Keratinocyte (primary cell): ENCODE results near the gene TBC1D8B. TPM values are rescaled to one million over a fixed set of nuclear protein-coding genes. Genes with fewer than 3 reads are reported as not detected.
"Not testable (repeated sequence)": the region's sequence is repeated elsewhere in the genome, so short reads cannot be mapped to it uniquely, and the experiment has no call there.

ENCODE experiments used
- DNase-seq: peaks from one replicate; pipeline ENCODE4 v3.0.0-alpha.2; 2011; ENCODE audit warnings: low read depth, missing footprints, low spot score
- FAIRE-seq: peaks from 2 replicates; lab custom pipeline; 2011; peaks lifted over from hg19 to GRCh38; lab: Jason Lieb, UNC
- H2AFZ ChIP-seq: 2 replicates; pipeline ENCODE4 v1.6.0; 2012; ENCODE audit warnings: low read length, control low read depth, inconsistent platforms; ENCODE audit not compliant: control insufficient read depth
- H3K27ac ChIP-seq: 2 replicates; pipeline ENCODE4 v1.5.1; 2011; ENCODE audit warnings: low read length; ENCODE audit not compliant: control insufficient read depth, insufficient read depth
- H3K27me3 ChIP-seq: 3 replicates; pipeline ENCODE4 v1.6.0; 2011; ENCODE audit warnings: low read length; ENCODE audit not compliant: control insufficient read depth, insufficient read depth; ENCODE audit errors: extremely low read depth
- H3K36me3 ChIP-seq, 2 experiments: 2 replicates in 1 of 2; 3 replicates in 1 of 2; pipeline ENCODE4 v1.5.1; 2011; ENCODE audit warnings: low read length in 2 of 2, mild to moderate bottlenecking in 1 of 2; ENCODE audit not compliant: control insufficient read depth in 2 of 2, insufficient read depth in 2 of 2; ENCODE audit errors: extremely low read depth in 1 of 2
- H3K4me1 ChIP-seq: 3 replicates; pipeline ENCODE4 v1.5.1; 2011; ENCODE audit warnings: low read length; ENCODE audit not compliant: control insufficient read depth, insufficient read depth; ENCODE audit errors: extremely low read depth
- H3K4me2 ChIP-seq: 3 replicates; pipeline ENCODE4 v1.6.0; 2011; ENCODE audit warnings: low read depth, low read length; ENCODE audit not compliant: control insufficient read depth, insufficient read depth; ENCODE audit errors: extremely low read depth
- H3K4me3 ChIP-seq, 3 experiments: fragments of 200-600 bp in 1 of 3; sonication (generic) in 1 of 3; 2 replicates in 2 of 3; 3 replicates in 1 of 3; pipeline ENCODE4 v1.5.1; 2011 to 2016; ENCODE audit warnings: low read length in 3 of 3, mild to moderate bottlenecking in 3 of 3, control low read depth in 2 of 3, inconsistent platforms in 1 of 3, low read depth in 1 of 3, mixed read lengths in 1 of 3, mixed run types in 1 of 3, moderate library complexity in 1 of 3; ENCODE audit not compliant: control insufficient read depth in 2 of 3, insufficient read depth in 2 of 3; ENCODE audit errors: extremely low read depth in 1 of 3
- H3K79me2 ChIP-seq: 2 replicates; pipeline ENCODE4 v1.6.0; 2012; ENCODE audit warnings: low read length; ENCODE audit not compliant: control insufficient read depth, insufficient read depth
- H3K9ac ChIP-seq: 3 replicates; pipeline ENCODE4 v1.6.0; 2011; ENCODE audit warnings: low read length; ENCODE audit not compliant: control insufficient read depth, insufficient read depth; ENCODE audit errors: extremely low read depth
- H3K9me1 ChIP-seq: 3 replicates; pipeline ENCODE4 v1.6.0; 2011; ENCODE audit warnings: low read length; ENCODE audit not compliant: control insufficient read depth, insufficient read depth; ENCODE audit errors: extremely low read depth
- H3K9me3 ChIP-seq: 2 replicates; pipeline ENCODE4 v1.5.1; 2012; ENCODE audit warnings: low read depth, low read length; ENCODE audit not compliant: control insufficient read depth
- H4K20me1 ChIP-seq: 3 replicates; pipeline ENCODE4 v1.6.0; 2011; ENCODE audit warnings: low read length; ENCODE audit not compliant: control insufficient read depth, insufficient read depth; ENCODE audit errors: extremely low read depth
- CTCF ChIP-seq, 3 experiments: IDR thresholded peaks in 1 of 3; conservative IDR thresholded peaks in 1 of 3; optimal IDR thresholded peaks in 1 of 3; 2 replicates in 2 of 3; 3 replicates in 1 of 3; pipeline versions ENCODE3 to v1.5.1; 2011; ENCODE audit warnings: low read length in 3 of 3, mild to moderate bottlenecking in 3 of 3, moderate library complexity in 2 of 3, control low read depth in 1 of 3, inconsistent platforms in 1 of 3; ENCODE audit not compliant: insufficient read depth in 2 of 3; ENCODE audit errors: extremely low read depth in 1 of 3
- EZH2 ChIP-seq: IDR thresholded peaks from one replicate; pipeline ENCODE4 v1.6.1; 2012; ENCODE audit warnings: inconsistent platforms, mild to moderate bottlenecking, low read length, moderate library complexity
- dilution Hi-C: fragments of 300-500 bp; cut with MboI; formaldehyde crosslinking; loops from one replicate; pipeline ENCODE4 v1.7.0; 2020; ENCODE audit warnings: low sequenced_read_pairs; ENCODE audit not compliant: extremely low pct_ligation_motif_present
- polyA plus RNA-seq, 5 experiments: library from polyadenylated mRNA; depleted of rRNA in 3 of 5; stranded (reverse) in 3 of 5; stranded (forward) in 1 of 5; unstranded in 1 of 5; fragments of >200 nt; gene quantifications; 1 replicate in 1 of 5; 2 replicates in 3 of 5; 3 replicates in 1 of 5; pipeline versions ENCODE4 v1.2.1 to v1.2.3, GENCODE V29; 2011 to 2012; ENCODE audit warnings: missing spikeins in 2 of 5, low read depth in 1 of 5, low replicate concordance in 1 of 5

TBC1D8B gene
- polyA plus RNA-seq, 1 donor (not counting 4 experiments of a cell fraction or from before 2014, with no cell fraction given), result 5.4 TPM

GRCh38 chrX:106862972-106863688 is 60.7 kb downstream of the TBC1D8B start:
- Histone ChIP-seq H3K9ac (no peak overlapping the region), H3K27ac (no peak overlapping the region), H3K9me1 (no peaks in the 10 kb centered on the region), H3K4me1 (no peaks in the 10 kb centered on the region), H2AFZ (no peak overlapping the region), H3K36me3 (no peaks in the 10 kb centered on the region), H3K9me3 (no peaks in the 10 kb centered on the region), H4K20me1 (no peaks in the 10 kb centered on the region), H3K27me3 (no peaks in the 10 kb centered on the region), H3K79me2 (no peaks in the 10 kb centered on the region), H3K4me2 (no peak overlapping the region), H3K4me3 (no peak overlapping the region)
- TF ChIP-seq CTCF (optimal IDR thresholded peaks at IDR 0.05 in 1 of 3, IDR thresholded peaks at IDR 0.05 in 1 of 3, conservative IDR thresholded peaks at IDR 0.05 in 1 of 3; ENCODE audit: extremely low read depth in 1 of 3, insufficient read depth in 2 of 3, low read length in 3 of 3), result peak; percentile 65 to 73 (median 68)
- TF ChIP-seq EZH2, result no peak
- FAIRE-seq (peak; percentile 46), DNase-seq (no peak)
- dilution Hi-C loops, result no loop called here

- dilution Hi-C loops, result no loop called here
- no peak for DNase-seq
- no peak overlapping the region for H2AFZ ChIP-seq
- H3K36me3 ChIP-seq, result no peaks in the 10 kb centered on the region
- FAIRE-seq, result no peak
- no peaks in the 10 kb centered on the region for H4K20me1 ChIP-seq
- no peaks in the 10 kb centered on the region for H3K9me3 ChIP-seq
- H3K4me3 ChIP-seq, result no peak overlapping the region
- no peaks in the 10 kb centered on the region for H3K79me2 ChIP-seq
- no peak overlapping the region for H3K4me2 ChIP-seq
- no peaks in the 10 kb centered on the region for H3K27me3 ChIP-seq
- H3K9me1 ChIP-seq, result no peaks in the 10 kb centered on the region
- no peak overlapping the region for H3K9ac ChIP-seq
- TF ChIP-seq EZH2 (no peak), CTCF (optimal IDR thresholded peaks at IDR 0.05 in 1 of 3, IDR thresholded peaks at IDR 0.05 in 1 of 3, conservative IDR thresholded peaks at IDR 0.05 in 1 of 3; ENCODE audit: extremely low read depth in 1 of 3, insufficient read depth in 2 of 3, low read length in 3 of 3) (no peak)
- no peak overlapping the region for H3K27ac ChIP-seq
- no peaks in the 10 kb centered on the region for H3K4me1 ChIP-seq
Measured at GRCh38 chrX:106863697-106864096, 61.2 kb downstream of the TBC1D8B start.

- H2AFZ ChIP-seq, H3K27ac ChIP-seq, H3K9me3 ChIP-seq, FAIRE-seq, H3K9me1 ChIP-seq, H3K4me2 ChIP-seq, dilution Hi-C loops, H3K9ac ChIP-seq, H3K27me3 ChIP-seq, H3K36me3 ChIP-seq, DNase-seq, H3K4me3 ChIP-seq, H4K20me1 ChIP-seq, H3K4me1 ChIP-seq, H3K79me2 ChIP-seq: not testable (repeated sequence)
Measured at GRCh38 chrX:106872796-106873195, 70.3 kb downstream of the TBC1D8B start.
